Pancreas (tissue), 10 donors: ENCODE measurements around the gene ARHGAP12. TPM values are rescaled to one million over a fixed set of nuclear protein-coding genes. Genes with fewer than 3 reads are reported as not detected.

ENCODE experiments used
- ATAC-seq, 4 donors: fragments of 200-7000 bp; cut with Tn5 transposase; one replicate each; pipeline versions ENCODE4 v1.8.0 to v1.9.1; 2020; ENCODE audit warnings: mild to moderate bottlenecking in 4 of 4, moderate library complexity in 4 of 4
- DNase-seq, 6 donors: peaks; one replicate each; pipeline ENCODE4 v3.0.0-alpha.2; 2020
- FAIRE-seq: peaks from 2 replicates; lab custom pipeline; 2012; peaks lifted over from hg19 to GRCh38; lab: Jason Lieb, UNC
- H3K27ac ChIP-seq, 4 donors: fragments of 200-600 bp; sonication (generic); 1 replicate in 3 of 4; 2 replicates in 1 of 4; pipeline versions ENCODE4 v1.5.0 to v1.8.0; 2020
- H3K27me3 ChIP-seq, 4 donors: fragments of 200-600 bp; one replicate each; pipeline ENCODE4 v1.8.0; 2021
- H3K36me3 ChIP-seq, 3 donors: fragments of 200-600 bp; sonication (generic) in 1 of 3; one replicate each; pipeline versions ENCODE4 v1.5.0 to v1.8.0; 2020 to 2021
- H3K4me1 ChIP-seq, 3 donors: fragments of 200-600 bp; one replicate each; pipeline ENCODE4 v1.8.0; 2021
- H3K4me3 ChIP-seq, 4 donors: fragments of 200-600 bp; sonication (generic) in 2 of 4; one replicate each; pipeline versions ENCODE4 v1.5.0 to v1.8.0; 2020 to 2021
- H3K9me3 ChIP-seq, 4 donors: fragments of 200-600 bp; one replicate each; pipeline ENCODE4 v1.8.0; 2021
- WGBS, 2 donors: extraction: QIAGEN DNeasy Blood & Tissue Kit; methylation state at CpG; one replicate each; pipeline ENCODE4 v1.1.7; 2013; 5-methylcytosine and 5-hydroxymethylcytosine counted together
- intact Hi-C, 3 donors: fragments of 100-400 bp; cut with DNase I; formaldehyde crosslinking; loops; one replicate each; pipeline versions ENCODE4 v1.11.1 to v1.14.2; 2022
- polyA plus RNA-seq, 2 donors: library from polyadenylated mRNA; stranded (reverse); fragments of 200-250 nt; gene quantifications; one replicate each; pipeline ENCODE4 v1.2.3, GENCODE V29; 2013
- total RNA-seq, 6 donors: library from RNA; stranded (reverse); fragmentation: NEBNext Ultra II Directional in 4 of 6; extraction: Animal tissue kit (Norgen Biotek cat#: 25700) in 4 of 6; gene quantifications; one replicate each; pipeline versions ENCODE4 v1.2.1 to v1.2.4, GENCODE V29; 2021 to 2023
- TF ChIP-seq, protein P1 (sequence below), 4 donors: fragments of 200-600 bp; sonication (generic) in 3 of 4; IDR thresholded peaks; one replicate each; pipeline versions ENCODE4 v1.5.0 to v1.8.0; 2021; ENCODE audit warnings: antibody characterized with exemption in 4 of 4
- donor health status: healthy with polysubstance abuse.
- donor health status: DM: no; HTN: no; CAD: no; lungs with moderate emphysema.
- donor health status: DM: no; HTN: no; CAD: no.
- donor health status: control.
- donor health status: control.
- donor health status: Bipolar disorder and iron deficiency.
- donor health status: DM: yes; HTN: yes; CAD: no.
- donor health status: DM: no; HTN: no; CAD: no.
- donor health status: DM: no; HTN: no; CAD: no.
- donor health status: DM: yes; HTN: yes; CAD: no.

ARHGAP12 gene
- total and polyA plus RNA-seq, 8 donors = 16.3 to 30.1 (median 23.5) TPM

DNA sequence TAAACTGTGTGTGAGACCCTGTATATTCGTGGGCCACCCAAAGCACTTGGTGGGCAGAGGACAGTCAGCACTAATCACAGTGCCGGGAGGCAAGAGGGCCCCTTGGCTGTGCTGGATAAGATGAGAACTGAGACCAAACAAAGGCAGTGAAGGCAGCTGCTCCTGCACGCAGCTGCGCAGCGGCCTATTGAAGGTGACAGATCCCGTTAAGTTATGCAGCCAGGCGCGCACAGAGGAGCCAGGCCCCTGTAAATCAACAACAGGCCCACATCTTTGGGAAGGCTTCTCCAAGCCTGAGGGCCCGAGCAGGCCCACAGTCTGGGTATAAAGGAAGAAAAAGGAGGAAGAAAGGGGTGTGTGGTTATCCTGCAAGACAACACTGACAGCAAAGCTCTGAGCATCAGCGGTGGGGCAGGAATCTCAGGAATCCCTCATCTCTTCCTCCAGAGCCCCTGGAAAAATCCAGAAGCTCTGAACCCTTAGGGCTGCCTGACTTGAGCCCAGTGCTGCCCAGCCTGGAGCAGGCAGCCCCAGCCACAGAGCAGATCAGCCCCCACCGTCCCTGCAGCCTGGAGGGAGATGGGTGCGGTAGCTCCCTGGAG, 154.2 kb downstream of the ARHGAP12 start:
- Histone ChIP-seq H3K4me1 (peaks cover 0 to 12% (median 7%) of the 10 kb centered on the region in 3 donors), H3K27me3 (no peaks in the 10 kb centered on the region), H3K9me3 (no peaks in the 10 kb centered on the region), H3K36me3 (no peaks in the 10 kb centered on the region), H3K27ac (no peak overlapping the region), H3K4me3 (no peak overlapping the region)
- 91 to 92% methylated on average over 12 of the region's 12 CpGs for WGBS, 2 donors
- FAIRE-seq (no peak), ATAC-seq (no peak), DNase-seq (no peak)
- TF ChIP-seq, protein P1, sequence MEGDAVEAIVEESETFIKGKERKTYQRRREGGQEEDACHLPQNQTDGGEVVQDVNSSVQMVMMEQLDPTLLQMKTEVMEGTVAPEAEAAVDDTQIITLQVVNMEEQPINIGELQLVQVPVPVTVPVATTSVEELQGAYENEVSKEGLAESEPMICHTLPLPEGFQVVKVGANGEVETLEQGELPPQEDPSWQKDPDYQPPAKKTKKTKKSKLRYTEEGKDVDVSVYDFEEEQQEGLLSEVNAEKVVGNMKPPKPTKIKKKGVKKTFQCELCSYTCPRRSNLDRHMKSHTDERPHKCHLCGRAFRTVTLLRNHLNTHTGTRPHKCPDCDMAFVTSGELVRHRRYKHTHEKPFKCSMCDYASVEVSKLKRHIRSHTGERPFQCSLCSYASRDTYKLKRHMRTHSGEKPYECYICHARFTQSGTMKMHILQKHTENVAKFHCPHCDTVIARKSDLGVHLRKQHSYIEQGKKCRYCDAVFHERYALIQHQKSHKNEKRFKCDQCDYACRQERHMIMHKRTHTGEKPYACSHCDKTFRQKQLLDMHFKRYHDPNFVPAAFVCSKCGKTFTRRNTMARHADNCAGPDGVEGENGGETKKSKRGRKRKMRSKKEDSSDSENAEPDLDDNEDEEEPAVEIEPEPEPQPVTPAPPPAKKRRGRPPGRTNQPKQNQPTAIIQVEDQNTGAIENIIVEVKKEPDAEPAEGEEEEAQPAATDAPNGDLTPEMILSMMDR (IDR thresholded peaks at IDR 0.05) = no peak
- intact Hi-C loops = no loop called here

DNA sequence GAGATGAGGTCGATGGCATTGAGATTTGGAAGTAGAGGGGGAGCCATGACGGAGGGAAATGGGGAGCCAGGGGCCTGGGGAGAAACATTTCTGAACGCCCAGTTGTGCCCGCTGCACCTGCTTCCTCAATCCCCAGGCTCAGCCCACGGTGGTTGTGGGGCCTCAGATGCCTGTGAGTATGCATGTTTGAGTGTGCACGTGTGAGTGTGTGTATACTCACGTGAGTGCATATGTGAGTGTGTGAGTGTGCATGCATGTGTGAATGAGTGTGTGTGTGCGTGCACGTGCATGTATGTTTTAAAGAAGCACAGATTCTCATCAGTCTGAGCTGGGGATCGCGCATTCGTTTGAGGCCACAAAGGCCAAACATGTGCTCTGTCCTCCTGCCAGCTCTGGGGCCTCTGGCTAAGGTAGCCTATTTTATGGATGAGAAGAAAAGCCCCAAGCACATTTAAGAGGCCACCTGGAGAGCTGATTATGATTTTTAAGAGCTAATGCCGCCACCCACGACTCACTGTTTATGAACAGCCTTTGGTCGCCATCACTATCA, 154.8 kb downstream of the ARHGAP12 start:
- intact Hi-C loops = no loop called here
- no peak overlapping the region for H3K27ac ChIP-seq
- no peak for ATAC-seq
- H3K4me3 ChIP-seq = no peak overlapping the region
- no peaks in the 10 kb centered on the region for H3K27me3 ChIP-seq
- H3K4me1 ChIP-seq = peaks cover 0 to 12% (median 7%) of the 10 kb centered on the region in 3 donors
- H3K9me3 ChIP-seq = no peaks in the 10 kb centered on the region
- 93 to 94% methylated on average over 15 of the region's 15 CpGs for WGBS, 2 donors
- TF ChIP-seq, protein P1 (IDR thresholded peaks at IDR 0.05) = no peak
- FAIRE-seq = no peak
- no peaks in the 10 kb centered on the region for H3K36me3 ChIP-seq
- DNase-seq = no peak

DNA sequence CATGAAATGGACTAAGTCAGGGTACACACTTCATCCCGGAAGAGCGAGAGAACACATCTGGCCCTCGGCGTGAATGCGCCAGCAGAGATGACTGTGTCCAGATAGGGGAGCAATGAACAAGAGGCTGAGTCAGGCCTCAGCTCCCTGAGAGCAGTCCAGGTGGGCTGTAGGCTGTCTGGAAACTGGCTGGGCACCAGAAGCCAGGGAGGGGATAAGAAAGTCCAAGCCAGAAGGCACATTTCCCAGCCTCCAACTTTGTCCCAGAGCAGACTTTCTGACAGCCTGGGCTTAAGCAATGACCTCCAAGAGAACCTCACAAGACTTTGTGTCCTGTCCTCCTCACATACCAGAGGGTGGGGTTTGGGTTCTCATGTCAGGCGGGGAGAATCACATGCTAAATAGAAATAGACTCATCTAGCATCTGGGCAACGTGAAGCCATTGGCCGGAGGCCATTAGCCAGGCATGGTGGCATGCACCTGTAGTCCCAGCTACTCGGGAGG, 157.2 kb downstream of the ARHGAP12 start:
- intact Hi-C loops = no loop called here
- Histone ChIP-seq H3K9me3 (no peaks in the 10 kb centered on the region), H3K4me3 (no peak overlapping the region), H3K4me1 (peaks cover 0 to 12% (median 7%) of the 10 kb centered on the region in 3 donors), H3K36me3 (no peaks in the 10 kb centered on the region), H3K27ac (peak overlapping the region; percentile 33 to 71 (median 43)), H3K27me3 (no peaks in the 10 kb centered on the region)
- ATAC-seq = peak; percentile 91 to 93 (median 92)
- peak; percentile 75 to 91 (median 88) for DNase-seq
- TF ChIP-seq, protein P1 (IDR thresholded peaks at IDR 0.05) = no peak
- WGBS, 2 donors = 43 to 47% methylated on average over 9 of the region's 9 CpGs
- no peak for FAIRE-seq

DNA sequence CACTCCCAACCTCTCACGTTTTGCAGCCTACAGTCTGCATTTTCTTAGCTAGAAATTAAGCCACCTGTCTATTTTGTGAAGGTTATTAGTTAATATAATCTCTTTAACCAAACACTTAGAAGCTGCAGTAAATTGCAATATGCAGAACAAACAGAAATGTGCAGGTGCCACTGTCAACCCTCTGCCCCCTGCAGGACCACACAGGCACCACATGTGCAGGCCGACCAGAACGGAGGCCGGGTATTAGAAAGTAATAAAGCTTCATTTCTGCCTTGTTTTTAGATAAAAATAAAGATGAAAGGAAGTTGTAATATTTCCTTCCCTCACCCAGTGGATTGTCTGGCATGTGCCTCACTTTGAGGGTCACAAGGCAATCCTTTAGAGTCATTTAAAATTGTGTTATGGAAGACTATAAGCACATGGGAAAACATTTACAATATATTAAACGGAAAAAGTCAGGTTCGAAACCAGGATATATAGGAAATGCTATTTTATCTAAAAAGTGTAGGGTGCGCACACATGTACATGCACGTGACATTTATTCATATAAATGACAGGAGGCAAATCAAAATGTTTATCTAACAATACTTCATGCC, 158.2 kb downstream of the ARHGAP12 start:
- TF ChIP-seq, protein P1 (IDR thresholded peaks at IDR 0.05) = peak; percentile 61 to 75 (median 68)
- no peaks in the 10 kb centered on the region for H3K27me3 ChIP-seq
- peak in 5 of 6 donors; percentile 49 to 74 (median 62) for DNase-seq
- no peak overlapping the region for H3K4me3 ChIP-seq
- WGBS, 2 donors = 36 to 46% methylated on average over 8 of the region's 8 CpGs
- H3K36me3 ChIP-seq = no peaks in the 10 kb centered on the region
- H3K4me1 ChIP-seq = peaks cover 0 to 12% (median 7%) of the 10 kb centered on the region in 3 donors
- ATAC-seq = peak; percentile 74 to 90 (median 88)
- intact Hi-C loops = no loop called here
- H3K27ac ChIP-seq = peak overlapping the region in 2 of 4 donors; percentile 50 to 71
- H3K9me3 ChIP-seq = no peaks in the 10 kb centered on the region
- FAIRE-seq = no peak
